ENCODE measurements around the gene LDHA. TPM values are rescaled to one million over a fixed set of nuclear protein-coding genes. Genes with fewer than 3 reads are reported as not detected.
"Not testable (repeated sequence)": the region's sequence is repeated elsewhere in the genome, so short reads cannot be mapped to it uniquely, and the experiment has no call there.

LDHA gene
- total RNA-seq, 1 experiment from 2014 or later, result 699 TPM

GRCh38 chr11:18392434-18393321 lies 1.7 kb upstream of the LDHA start:
- DNase-seq (ENCODE audit: low spot score), result no peak
- in situ Hi-C loops (cut with HindIII; ENCODE audit: low sequenced_read_pairs), result no loop called here

GRCh38 chr11:18393581-18394274 lies 635 bp upstream of the LDHA start:
- no peak for DNase-seq (ENCODE audit: low spot score)
- in situ Hi-C loops (cut with HindIII; ENCODE audit: low sequenced_read_pairs), result no loop called here

- peak; percentile 43 for DNase-seq (ENCODE audit: low spot score)
These were observed 768 bp downstream of the LDHA start for GRCh38 chr11:18394928-18395734.

GRCh38 chr11:18395735-18396504 lies 1.6 kb downstream of the LDHA start:
- DNase-seq (ENCODE audit: low spot score), result peak; percentile 99
- in situ Hi-C loops (cut with HindIII; ENCODE audit: low sequenced_read_pairs), result no loop called here

More at GRCh38 chr11:18394928-18395734, 768 bp downstream of the LDHA start:
- in situ Hi-C loops (cut with HindIII; ENCODE audit: low sequenced_read_pairs), result no loop called here

- DNase-seq (ENCODE audit: low spot score), result no peak
- in situ Hi-C loops (cut with HindIII; ENCODE audit: low sequenced_read_pairs), result no loop called here
These were observed 3.6 kb downstream of the LDHA start for GRCh38 chr11:18397921-18398320.

- DNase-seq (ENCODE audit: low spot score); in situ Hi-C loops (cut with HindIII; ENCODE audit: low sequenced_read_pairs): not testable (repeated sequence)
These were observed 6.7 kb downstream of the LDHA start for GRCh38 chr11:18401077-18401476.

GRCh38 chr11:18404062-18404461 lies 9.7 kb downstream of the LDHA start:
- in situ Hi-C loops (cut with HindIII; ENCODE audit: low sequenced_read_pairs), result no loop called here
- DNase-seq (ENCODE audit: low spot score), result no peak

GRCh38 chr11:18407400-18407799 lies 13.0 kb downstream of the LDHA start:
- in situ Hi-C loops (cut with HindIII; ENCODE audit: low sequenced_read_pairs); DNase-seq (ENCODE audit: low spot score): not testable (repeated sequence)

- in situ Hi-C loops (cut with HindIII; ENCODE audit: low sequenced_read_pairs), result no loop called here
- no peak for DNase-seq (ENCODE audit: low spot score)
These were observed 14.4 kb downstream of the LDHA start for GRCh38 chr11:18408558-18409291.

GRCh38 chr11:18416459-18416858 lies 22.1 kb downstream of the LDHA start:
- DNase-seq (ENCODE audit: low spot score), result no peak
- in situ Hi-C loops (cut with HindIII; ENCODE audit: low sequenced_read_pairs), result no loop called here

- DNase-seq (ENCODE audit: low spot score), result no peak
- in situ Hi-C loops (cut with HindIII; ENCODE audit: low sequenced_read_pairs), result no loop called here
These were observed 24.7 kb downstream of the LDHA start for GRCh38 chr11:18419040-18419439.

- in situ Hi-C loops (cut with HindIII; ENCODE audit: low sequenced_read_pairs), result no loop called here
- DNase-seq (ENCODE audit: low spot score), result no peak
These were observed 25.7 kb downstream of the LDHA start for GRCh38 chr11:18420067-18420466.

- no peak for DNase-seq (ENCODE audit: low spot score)
- in situ Hi-C loops (cut with HindIII; ENCODE audit: low sequenced_read_pairs), result no loop called here
These were observed 32.9 kb downstream of the LDHA start for GRCh38 chr11:18427240-18427639.

- DNase-seq (ENCODE audit: low spot score), result no peak
- in situ Hi-C loops (cut with HindIII; ENCODE audit: low sequenced_read_pairs), result no loop called here
These were observed 35.0 kb downstream of the LDHA start for GRCh38 chr11:18429332-18429731.

GRCh38 chr11:18438691-18439090 lies 44.3 kb downstream of the LDHA start:
- in situ Hi-C loops (cut with HindIII; ENCODE audit: low sequenced_read_pairs), result no loop called here
- DNase-seq (ENCODE audit: low spot score), result no peak

GRCh38 chr11:18449251-18449650 lies 54.9 kb downstream of the LDHA start:
- no peak for DNase-seq (ENCODE audit: low spot score)
- in situ Hi-C loops (cut with HindIII; ENCODE audit: low sequenced_read_pairs), result no loop called here

- in situ Hi-C loops (cut with HindIII; ENCODE audit: low sequenced_read_pairs), result no loop called here
- DNase-seq (ENCODE audit: low spot score), result no peak
These were observed 58.6 kb downstream of the LDHA start for GRCh38 chr11:18452927-18453326.

GRCh38 chr11:18455686-18456372 lies 61.5 kb downstream of the LDHA start, which contains the start of gene LDHAL6A:
LDHAL6A (plus strand) TSS chr11:18455856; CDS start chr11:18456681, 825 bp downstream.
- in situ Hi-C loops (cut with HindIII; ENCODE audit: low sequenced_read_pairs), result no loop called here
- DNase-seq (ENCODE audit: low spot score), result no peak
